B cell (primary cell): ENCODE measurements around the gene PARD3. TPM values are rescaled to one million over a fixed set of nuclear protein-coding genes. Genes with fewer than 3 reads are reported as not detected.

ENCODE experiments used
- ATAC-seq: fragments of 200-7000 bp; cut with Tn5 transposase; one replicate; pipeline ENCODE4 v1.10.0; 2021; ENCODE audit warnings: low read depth, mild to moderate bottlenecking, moderate number of reproducible peaks, moderate library complexity
- CTCF ChIA-PET: fragments of 350-600 bp; sonication (Branson Sonifier 250); formaldehyde crosslinking; loops from one replicate; lab custom pipeline; 2021; ENCODE audit warnings: antibody characterized with exemption, inconsistent platforms; lab: Charles Lee
- POLR2A ChIA-PET: fragments of 350-600 bp; sonication (Branson Sonifier 250); formaldehyde crosslinking; loops from one replicate; lab custom pipeline; 2021; ENCODE audit warnings: antibody characterized with exemption; lab: Charles Lee
- DNase-seq: peaks from one replicate; pipeline ENCODE4 v3.0.0; 2013
- H2AFZ ChIP-seq: 2 replicates; pipeline ENCODE4 v1.6.1; 2012; ENCODE audit warnings: mild to moderate bottlenecking, low read depth, low read length; ENCODE audit not compliant: insufficient read depth, poor library complexity, severe bottlenecking
- H3K27ac ChIP-seq, 2 donors: 1 replicate in 1 of 2; 2 replicates in 1 of 2; pipeline ENCODE4 v1.5.1; 2012 to 2013; ENCODE audit warnings: low read length in 2 of 2, mild to moderate bottlenecking in 2 of 2, moderate library complexity in 1 of 2
- H3K27me3 ChIP-seq, 4 experiments: fragments of 200-600 bp in 1 of 4; sonication (generic) in 1 of 4; replicated peaks in 1 of 4; 1 replicate in 2 of 4; 2 replicates in 2 of 4; pipeline versions ENCODE4 v1.6.1 to v1.7.0; 2013 to 2016; ENCODE audit warnings: low read length in 3 of 4, mild to moderate bottlenecking in 2 of 4, mixed read lengths in 1 of 4, moderate library complexity in 1 of 4; ENCODE audit not compliant: insufficient read depth in 4 of 4, control insufficient read depth in 3 of 4; ENCODE audit errors: control extremely low read depth in 1 of 4
- H3K36me3 ChIP-seq, 2 experiments: replicated peaks in 1 of 2; 1 replicate in 1 of 2; 2 replicates in 1 of 2; pipeline versions ENCODE4 v1.6.1 to v1.7.1; 2013; ENCODE audit warnings: low read length in 1 of 2; ENCODE audit not compliant: insufficient read depth in 2 of 2, control insufficient read depth in 1 of 2; ENCODE audit errors: control extremely low read depth in 1 of 2, extremely low read depth in 1 of 2
- H3K4me1 ChIP-seq, 2 donors: fragments of 200-600 bp in 1 of 2; sonication (generic) in 1 of 2; 1 replicate in 1 of 2; 2 replicates in 1 of 2; pipeline versions ENCODE4 v1.5.1 to v1.6.1; 2013 to 2017; ENCODE audit warnings: low read length in 2 of 2; ENCODE audit not compliant: control insufficient read depth in 2 of 2, insufficient read depth in 2 of 2
- H3K4me2 ChIP-seq: replicated peaks from 2 replicates; pipeline ENCODE3; 2012; ENCODE audit warnings: mild to moderate bottlenecking, low read depth, low read length; ENCODE audit not compliant: poor library complexity, severe bottlenecking
- H3K4me3 ChIP-seq, 5 experiments: fragments of 200-600 bp in 1 of 5; sonication (generic) in 1 of 5; 1 replicate in 3 of 5; 2 replicates in 2 of 5; pipeline versions ENCODE4 v1.5.1 to v1.7.0; 2011 to 2016; ENCODE audit warnings: low read length in 4 of 5, mild to moderate bottlenecking in 4 of 5, low read depth in 2 of 5, control low read depth in 1 of 5, moderate library complexity in 1 of 5; ENCODE audit not compliant: insufficient read depth in 1 of 5; ENCODE audit errors: control extremely low read depth in 1 of 5, extremely low read depth in 1 of 5
- H3K79me2 ChIP-seq: fragments of 200-600 bp; sonication (generic); one replicate; pipeline ENCODE4 v1.6.0; 2016; ENCODE audit warnings: low read length; ENCODE audit not compliant: control insufficient read depth, insufficient read depth
- H3K9ac ChIP-seq: fragments of 200-600 bp; sonication (generic); 2 replicates; pipeline ENCODE4 v1.6.1; 2017; ENCODE audit warnings: mild to moderate bottlenecking, low read length, moderate library complexity
- H3K9me3 ChIP-seq, 3 donors: one replicate each; pipeline versions ENCODE4 v1.6.1 to v1.7.1; 2013; ENCODE audit warnings: low read length in 2 of 3; ENCODE audit not compliant: control insufficient read depth in 2 of 3, insufficient read depth in 1 of 3; ENCODE audit errors: control extremely low read depth in 1 of 3
- H4K20me1 ChIP-seq: 2 replicates; pipeline ENCODE4 v1.6.0; 2012; ENCODE audit warnings: mild to moderate bottlenecking, low read length; ENCODE audit not compliant: insufficient read depth, control insufficient read depth, poor library complexity, severe bottlenecking
- H3K27ac Mint-ChIP-seq: one replicate; pipeline ENCODE4 v1.8.0; 2021; ENCODE audit warnings: mixed read lengths
- H3K27me3 Mint-ChIP-seq: one replicate; pipeline ENCODE4 v1.8.0; 2021; ENCODE audit warnings: mixed read lengths
- H3K4me1 Mint-ChIP-seq: one replicate; pipeline ENCODE4 v1.8.0; 2021; ENCODE audit warnings: mixed read lengths
- H3K4me3 Mint-ChIP-seq: one replicate; pipeline ENCODE4 v1.8.0; 2021; ENCODE audit warnings: mixed read lengths
- H3K9me3 Mint-ChIP-seq: one replicate; pipeline ENCODE4 v1.8.0; 2022; ENCODE audit warnings: mixed read lengths; ENCODE audit not compliant: insufficient read depth
- EZH2 ChIP-seq: IDR thresholded peaks from 2 replicates; pipeline ENCODE4 v1.6.1; 2012; ENCODE audit warnings: borderline replicate concordance, low read depth, mild to moderate bottlenecking, moderate library complexity, low read length; ENCODE audit not compliant: insufficient read depth, poor library complexity, severe bottlenecking
- WGBS: methylation state at CpG from one replicate; pipeline ENCODE4 v1.1.5; 2013; ENCODE audit warnings: missing lambda C conversion rate; ENCODE audit not compliant: insufficient coverage; 5-methylcytosine and 5-hydroxymethylcytosine counted together
- intact Hi-C: fragments of 100-400 bp; cut with micrococcal nuclease; formaldehyde crosslinking; loops from one replicate; pipeline ENCODE4 v1.10.0; 2022
- polyA plus RNA-seq: library from polyadenylated mRNA; depleted of rRNA; stranded (reverse); fragments of >200 nt; gene quantifications from 2 replicates; pipeline ENCODE4 v1.2.3, GENCODE V29; 2012
- total RNA-seq, 2 donors: library from RNA; stranded (reverse); fragments of 120-200 nt in 1 of 2; gene quantifications; 1 replicate in 1 of 2; 2 replicates in 1 of 2; pipeline versions ENCODE4 v1.2.3 to v1.2.4, GENCODE V29; 2013 to 2022
- TF ChIP-seq, protein P1 (sequence below): fragments of 200-600 bp; IDR thresholded peaks from one replicate; pipeline ENCODE4 v1.8.0; 2022; ENCODE audit warnings: antibody characterized with exemption, mild to moderate bottlenecking

Gene PARD3
- total and polyA plus RNA-seq, 2 donors (not counting 1 experiment from before 2014, with no cell fraction given) = not detected

GRCh38 chr10:34207343-34207742 lies 607.8 kb downstream of the PARD3 start:
- Histone ChIP-seq H3K36me3 (no peaks in the 10 kb centered on the region), H3K9me3 (peaks cover 0 to 5% (median 0%) of the 10 kb centered on the region in 3 donors), H3K9ac (no peak overlapping the region), H3K27me3 (no peaks in the 10 kb centered on the region), H3K4me3 (no peak overlapping the region), H3K79me2 (no peaks in the 10 kb centered on the region), H4K20me1 (no peaks in the 10 kb centered on the region), H3K27ac (no peak overlapping the region), H3K4me2 (no peak overlapping the region), H2AFZ (no peak overlapping the region), H3K4me1 (no peaks in the 10 kb centered on the region)
- Mint-ChIP-seq H3K4me1 (no peaks in the 10 kb centered on the region), H3K4me3 (no peak overlapping the region), H3K9me3 (no peaks in the 10 kb centered on the region), H3K27ac (no peak overlapping the region), H3K27me3 (no peaks in the 10 kb centered on the region)
- no peak for TF ChIP-seq EZH2
- TF ChIP-seq, protein P1, sequence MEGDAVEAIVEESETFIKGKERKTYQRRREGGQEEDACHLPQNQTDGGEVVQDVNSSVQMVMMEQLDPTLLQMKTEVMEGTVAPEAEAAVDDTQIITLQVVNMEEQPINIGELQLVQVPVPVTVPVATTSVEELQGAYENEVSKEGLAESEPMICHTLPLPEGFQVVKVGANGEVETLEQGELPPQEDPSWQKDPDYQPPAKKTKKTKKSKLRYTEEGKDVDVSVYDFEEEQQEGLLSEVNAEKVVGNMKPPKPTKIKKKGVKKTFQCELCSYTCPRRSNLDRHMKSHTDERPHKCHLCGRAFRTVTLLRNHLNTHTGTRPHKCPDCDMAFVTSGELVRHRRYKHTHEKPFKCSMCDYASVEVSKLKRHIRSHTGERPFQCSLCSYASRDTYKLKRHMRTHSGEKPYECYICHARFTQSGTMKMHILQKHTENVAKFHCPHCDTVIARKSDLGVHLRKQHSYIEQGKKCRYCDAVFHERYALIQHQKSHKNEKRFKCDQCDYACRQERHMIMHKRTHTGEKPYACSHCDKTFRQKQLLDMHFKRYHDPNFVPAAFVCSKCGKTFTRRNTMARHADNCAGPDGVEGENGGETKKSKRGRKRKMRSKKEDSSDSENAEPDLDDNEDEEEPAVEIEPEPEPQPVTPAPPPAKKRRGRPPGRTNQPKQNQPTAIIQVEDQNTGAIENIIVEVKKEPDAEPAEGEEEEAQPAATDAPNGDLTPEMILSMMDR = no peak
- WGBS = 73% methylated on average over 2 of the region's 3 CpGs
- DNase-seq (no peak), ATAC-seq (no peak)
- POLR2A ChIA-PET = no interaction called here
- CTCF ChIA-PET = no interaction called here
- intact Hi-C loops = no loop called here

GRCh38 chr10:34206935-34207268 lies 608.2 kb downstream of the PARD3 start:
- peaks cover 0 to 5% (median 0%) of the 10 kb centered on the region in 3 donors for H3K9me3 ChIP-seq
- no peaks in the 10 kb centered on the region for H3K4me1 ChIP-seq
- H3K4me3 Mint-ChIP-seq = no peak overlapping the region
- intact Hi-C loops = no loop called here
- H3K36me3 ChIP-seq = no peaks in the 10 kb centered on the region
- no peak for DNase-seq
- H3K27ac ChIP-seq = no peak overlapping the region
- H4K20me1 ChIP-seq = no peaks in the 10 kb centered on the region
- ChIA-PET POLR2A (no interaction called here), CTCF (no interaction called here)
- no CpG with 5 or more reads among the region's 1 CpG for WGBS
- no peaks in the 10 kb centered on the region for H3K27me3 Mint-ChIP-seq
- no peak overlapping the region for H3K9ac ChIP-seq
- H3K4me3 ChIP-seq = no peak overlapping the region
- H3K4me2 ChIP-seq = no peak overlapping the region
- no peak overlapping the region for H2AFZ ChIP-seq
- H3K79me2 ChIP-seq = no peaks in the 10 kb centered on the region
- no peaks in the 10 kb centered on the region for H3K27me3 ChIP-seq
- ATAC-seq = no peak
- TF ChIP-seq, protein P1 = no peak
- TF ChIP-seq EZH2 = no peak
- no peaks in the 10 kb centered on the region for H3K9me3 Mint-ChIP-seq
- H3K4me1 Mint-ChIP-seq = no peaks in the 10 kb centered on the region
- no peak overlapping the region for H3K27ac Mint-ChIP-seq
